Activated gamma-delta T cell treated with Interleukin-2 at 50 U/mL for 16 hours (primary cell): ENCODE results near the gene CCDC61.

Experiments
- DNase-seq: peaks from one replicate; pipeline ENCODE4 v3.0.0-alpha.2; 2020

Gene CCDC61

DNA sequence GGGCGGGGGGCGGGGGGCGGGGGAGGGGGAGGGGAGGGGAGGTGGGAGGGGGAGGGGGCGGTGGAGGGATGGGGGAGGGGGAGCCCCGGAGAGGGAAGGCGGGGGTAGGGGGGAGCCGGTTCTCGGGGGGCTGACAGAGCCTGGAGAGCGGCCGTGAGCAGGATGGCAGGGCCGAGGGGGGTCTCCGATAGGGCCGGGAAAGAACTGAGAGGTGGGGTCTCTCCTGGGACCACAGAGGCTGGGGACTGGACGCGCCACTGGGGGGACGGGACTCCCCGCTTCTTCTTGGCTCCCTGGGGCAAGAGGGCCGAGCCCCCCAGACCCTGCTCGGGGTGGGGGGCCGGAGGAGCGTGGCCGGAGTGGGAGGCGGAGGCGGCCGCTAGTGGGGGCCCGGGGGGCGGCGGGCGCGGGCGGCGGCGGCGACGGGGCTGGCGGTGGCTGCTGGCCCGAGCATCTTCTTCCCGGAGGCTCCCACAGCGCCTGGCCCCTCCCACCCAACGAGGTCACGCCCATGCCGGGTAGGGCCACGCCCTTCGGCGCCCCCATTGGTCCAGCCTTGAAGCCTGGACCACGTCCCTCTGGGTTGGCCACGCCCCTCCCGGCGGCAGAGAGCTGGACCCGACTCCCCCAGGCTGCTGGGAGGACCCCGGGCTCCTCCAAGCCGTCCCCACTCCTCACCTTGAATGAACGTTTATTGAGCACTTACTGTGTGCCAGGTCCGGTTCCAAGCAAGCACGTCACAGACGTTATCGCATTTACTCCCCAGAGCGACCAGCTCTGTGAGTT, 21.5 kb upstream of the CCDC61 start, which contains the start of gene NOVA2:
TSS of gene NOVA2 (minus strand) at position 313 of the 786 bp plus-strand sequence. CDS start 514 bp downstream, outside the sequence.
- DNase-seq: no peak

DNA sequence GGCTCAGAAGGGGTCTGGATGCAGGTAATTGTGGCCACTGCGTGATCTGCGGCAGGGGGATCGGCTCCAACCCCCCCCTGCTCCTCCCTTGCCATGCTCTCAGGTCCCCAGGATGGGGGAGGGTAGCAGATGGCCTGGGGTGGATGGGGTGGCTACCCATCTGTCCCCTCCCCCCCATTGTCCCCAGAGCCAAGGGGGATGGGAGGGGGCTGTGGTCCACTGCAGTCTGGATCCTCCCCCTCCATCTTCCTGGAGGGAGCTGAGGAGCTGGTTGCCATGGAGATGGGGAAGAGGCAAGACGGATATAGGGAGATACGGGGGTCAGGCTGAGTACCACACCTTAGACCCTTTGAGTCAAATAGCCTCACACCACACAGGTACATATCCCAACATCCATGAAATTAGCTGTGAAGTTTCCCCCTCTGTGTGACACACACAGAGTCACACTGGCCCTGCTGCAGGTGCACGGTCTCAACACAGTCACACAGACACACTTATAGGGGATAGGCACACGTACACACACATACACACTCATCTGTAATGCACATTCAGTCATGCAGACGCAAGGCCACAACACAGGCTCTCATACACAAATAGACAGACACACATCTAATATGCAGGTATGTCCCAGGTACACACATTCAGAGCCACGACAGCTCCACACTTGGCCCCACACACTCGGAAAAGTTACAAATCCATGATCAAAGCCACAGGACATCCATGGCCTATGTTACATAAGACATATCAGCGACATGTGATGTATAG, 19.8 kb upstream of the CCDC61 start:
- no peak for DNase-seq

DNA sequence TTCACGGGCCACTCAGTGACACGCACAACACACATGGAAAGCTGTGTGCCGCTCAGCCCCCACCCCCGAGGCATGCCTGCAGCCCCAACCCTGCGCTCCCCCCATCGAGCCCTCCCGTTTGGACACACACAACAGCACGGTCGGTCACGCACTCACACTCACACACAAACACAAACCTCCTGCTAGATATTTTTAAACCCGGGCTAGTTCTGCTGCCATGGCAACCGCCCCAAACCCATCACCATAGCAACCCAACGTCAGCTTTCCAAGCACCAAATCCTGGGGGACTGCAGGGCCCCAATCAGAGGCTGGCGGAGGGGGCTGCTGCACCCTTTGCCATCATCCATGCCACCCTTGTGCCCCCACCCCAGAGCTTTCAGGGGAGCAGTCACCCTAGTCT, 19.1 kb upstream of the CCDC61 start:
- DNase-seq: no peak

DNA sequence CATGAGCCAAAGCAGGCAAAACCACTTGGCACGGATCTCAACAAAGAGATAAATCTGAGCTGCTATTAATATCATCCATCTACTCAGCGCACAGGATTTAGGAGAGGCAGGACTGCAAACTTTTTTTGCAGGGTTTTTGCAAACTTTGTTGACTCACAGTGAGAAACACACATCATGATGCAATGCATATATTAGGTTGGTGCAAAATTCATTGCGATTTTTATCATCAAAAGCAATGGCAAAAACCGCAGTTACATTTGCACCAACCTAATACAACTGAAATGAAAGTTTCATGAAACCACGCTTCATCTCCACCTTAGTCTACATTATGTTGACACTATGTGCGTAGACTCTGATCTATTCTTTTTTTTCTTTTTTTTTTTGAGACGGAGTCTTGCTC, 17.1 kb upstream of the CCDC61 start:
- no peak for DNase-seq

DNA sequence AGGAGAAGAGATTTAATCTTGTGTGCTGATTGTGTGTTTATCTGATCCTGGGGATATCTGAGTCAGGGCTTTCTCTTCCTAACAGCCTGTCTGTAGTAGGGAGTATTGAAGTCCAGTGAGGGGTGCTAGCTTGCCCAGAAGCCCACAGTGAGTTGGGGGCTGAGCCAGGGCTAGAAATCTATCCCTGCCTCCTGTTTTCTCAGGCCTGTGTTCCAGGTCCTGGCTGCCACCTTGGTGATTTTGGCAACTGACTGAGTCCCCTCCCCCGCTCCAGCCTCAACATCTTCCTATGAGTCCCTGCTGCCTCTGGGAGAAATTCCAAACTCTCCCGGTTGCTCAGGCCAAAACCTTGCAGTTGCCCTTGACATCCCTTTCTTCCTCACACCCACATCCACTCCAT, 13.9 kb upstream of the CCDC61 start:
- DNase-seq: no peak

DNA sequence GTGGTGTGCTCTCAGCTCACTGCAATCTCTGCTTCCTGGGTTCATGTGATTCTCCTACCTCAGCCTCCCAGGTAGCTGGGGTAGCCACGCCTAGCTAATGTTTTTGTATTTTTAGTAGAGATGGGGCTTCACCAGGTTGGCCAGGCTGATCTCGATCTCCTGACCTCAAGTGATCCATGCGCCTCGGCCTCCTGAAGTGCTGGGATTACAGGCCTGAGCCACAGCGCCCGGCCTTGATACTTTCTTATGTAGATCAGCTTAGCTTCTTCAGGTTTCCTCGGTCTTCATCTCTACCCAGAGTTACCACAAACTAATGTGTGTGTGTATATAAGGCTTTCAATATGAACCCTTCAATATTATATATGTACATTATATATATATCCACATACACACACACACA, 9.9 kb upstream of the CCDC61 start:
- no peak for DNase-seq

DNA sequence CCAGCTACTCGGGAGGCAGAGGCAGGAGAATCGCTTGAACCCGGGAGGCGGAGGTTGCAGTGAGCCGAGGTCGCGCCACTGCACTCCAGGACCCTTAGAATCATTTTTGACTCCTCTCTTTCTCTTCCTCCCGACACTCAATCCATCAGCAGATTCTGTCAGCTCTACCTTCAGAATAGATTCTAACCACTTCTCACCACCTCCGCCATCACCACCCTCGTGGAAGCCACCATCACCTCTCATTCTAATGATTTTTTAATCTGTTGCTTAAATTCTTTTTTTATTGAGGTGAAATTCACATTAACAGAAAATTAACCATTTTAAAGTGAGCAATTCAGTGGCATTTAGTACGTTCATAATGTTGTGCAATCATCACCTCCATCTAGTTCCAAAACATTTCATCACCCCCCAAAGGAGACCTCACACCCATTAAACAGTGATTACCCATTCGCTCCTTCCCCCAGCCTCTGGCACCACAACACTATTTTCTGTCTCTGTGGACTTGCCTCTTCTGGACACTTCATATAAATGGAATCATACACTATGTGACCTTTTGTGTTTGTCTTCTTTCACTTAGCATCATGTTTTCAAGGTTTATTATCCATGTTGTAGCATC, 5.0 kb upstream of the CCDC61 start:
- no peak for DNase-seq

DNA sequence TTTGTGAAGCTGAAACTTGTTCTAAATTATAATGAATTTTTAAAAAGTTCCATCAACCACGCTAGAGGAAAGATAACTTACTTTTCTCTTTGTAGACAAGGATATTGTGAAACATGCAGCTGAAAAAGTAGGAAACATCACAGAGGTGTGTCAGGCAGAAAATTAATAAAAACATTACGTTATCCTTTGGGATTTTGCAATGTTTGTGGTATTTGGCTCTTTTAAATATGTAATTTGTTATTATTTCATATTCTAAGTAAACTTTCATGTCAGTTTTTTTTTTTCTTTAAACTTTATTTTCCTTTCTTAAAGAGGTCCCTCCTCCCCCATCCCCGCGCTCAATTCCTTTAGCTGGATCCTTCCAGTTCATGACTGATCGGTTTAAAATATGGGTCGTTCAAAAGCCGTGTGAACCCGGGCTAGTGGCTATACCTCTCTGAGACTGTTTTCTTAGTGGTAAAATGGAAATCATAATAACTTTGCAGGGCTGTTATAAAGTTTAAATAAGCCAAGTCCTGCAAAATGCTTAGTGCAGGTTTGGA, 740 bp upstream of the CCDC61 start:
- DNase-seq: no peak

DNA sequence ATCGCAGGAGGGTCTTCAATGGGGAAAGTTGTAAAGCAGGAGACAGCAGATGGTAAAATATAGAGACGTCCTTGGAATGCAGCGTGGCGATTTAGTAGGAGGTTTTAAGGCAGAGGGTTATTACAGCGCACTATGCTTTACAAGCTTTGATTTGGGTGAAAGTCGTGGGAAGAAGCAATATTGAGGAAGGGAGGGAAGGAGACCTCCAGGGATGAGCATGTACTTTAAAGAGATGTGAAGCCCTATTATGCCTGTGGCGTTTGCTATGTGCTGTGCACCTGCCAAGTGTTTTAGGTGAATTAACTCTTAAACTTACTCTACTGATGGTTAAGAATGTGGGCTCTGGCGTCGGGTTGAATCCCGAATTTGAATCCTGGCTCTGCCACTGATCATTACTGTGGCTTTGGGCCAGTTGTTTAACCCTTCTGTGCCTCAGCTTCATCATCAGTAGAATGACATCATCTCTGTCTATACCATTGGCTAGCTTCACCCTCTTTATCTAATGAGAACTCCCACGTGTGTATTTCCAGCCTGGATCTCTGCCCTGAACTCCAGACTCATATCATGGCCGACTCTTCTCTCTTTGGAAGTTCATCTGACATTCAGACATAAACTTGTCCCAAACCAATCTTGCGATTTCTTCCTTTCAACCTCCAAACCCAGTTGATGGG, 583 bp downstream of the CCDC61 start:
- DNase-seq: no peak

DNA sequence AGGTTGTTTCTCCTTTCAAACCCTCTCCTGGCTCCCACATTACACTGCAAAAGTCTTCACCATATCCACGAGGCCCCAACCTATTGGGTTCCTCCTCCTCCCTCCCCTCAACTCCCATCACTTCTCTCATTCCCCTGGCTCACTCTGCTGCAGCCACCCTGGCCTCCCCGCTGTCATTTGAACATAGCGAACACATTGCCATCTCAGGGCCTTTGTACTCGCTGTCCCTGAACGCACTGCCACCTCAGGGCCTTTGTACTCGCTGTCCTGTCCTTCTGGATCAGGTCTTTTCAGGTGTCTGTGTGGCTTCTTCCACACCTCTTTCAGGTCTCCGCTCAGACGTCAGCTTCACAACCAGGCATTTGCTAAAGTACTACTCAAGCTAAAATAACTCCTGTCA, 1.7 kb downstream of the CCDC61 start:
- no peak for DNase-seq

DNA sequence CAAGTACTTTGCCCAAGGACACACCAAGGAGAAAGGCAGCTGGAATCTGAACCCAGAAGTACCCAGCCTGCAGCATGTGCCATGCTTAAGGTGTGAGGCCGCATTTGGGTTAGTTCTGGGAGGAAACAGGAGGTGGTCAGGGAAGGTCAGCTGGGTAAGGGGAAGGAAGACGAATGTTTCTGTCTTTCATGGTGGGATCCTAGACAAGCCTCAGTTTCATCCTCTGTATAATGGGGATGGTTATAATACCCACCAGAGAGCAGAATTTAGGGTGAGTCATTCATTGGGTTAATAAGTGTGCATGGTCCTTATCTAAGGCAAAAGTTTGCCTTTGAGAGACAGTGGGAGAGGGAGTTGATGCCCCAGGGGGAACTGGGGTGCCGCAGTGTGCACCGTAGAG, 3.6 kb downstream of the CCDC61 start:
- no peak for DNase-seq

DNA sequence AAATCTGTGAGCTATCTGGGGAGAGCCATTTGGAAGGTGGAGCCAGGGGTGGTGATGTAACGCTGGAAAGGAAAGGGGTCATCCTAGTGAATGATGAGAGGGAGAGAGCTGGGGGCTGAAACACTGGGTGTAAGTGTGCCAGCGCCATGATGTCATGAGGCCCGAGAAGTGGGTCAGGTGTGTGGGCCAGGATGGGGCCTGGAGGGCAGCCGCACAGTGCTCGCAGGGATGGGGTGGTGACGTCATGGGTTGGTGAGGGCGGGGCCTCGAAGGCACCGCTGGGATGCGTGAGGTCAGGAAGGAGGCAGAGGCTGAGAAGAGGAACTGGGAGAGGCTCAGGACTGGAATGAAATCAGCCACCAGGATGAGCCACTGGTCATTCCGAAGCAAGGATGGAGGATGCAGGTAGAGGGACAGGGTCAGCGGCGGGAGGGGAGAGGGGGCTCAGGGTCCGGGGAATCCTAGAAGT, 4.4 kb downstream of the CCDC61 start:
- no peak for DNase-seq

DNA sequence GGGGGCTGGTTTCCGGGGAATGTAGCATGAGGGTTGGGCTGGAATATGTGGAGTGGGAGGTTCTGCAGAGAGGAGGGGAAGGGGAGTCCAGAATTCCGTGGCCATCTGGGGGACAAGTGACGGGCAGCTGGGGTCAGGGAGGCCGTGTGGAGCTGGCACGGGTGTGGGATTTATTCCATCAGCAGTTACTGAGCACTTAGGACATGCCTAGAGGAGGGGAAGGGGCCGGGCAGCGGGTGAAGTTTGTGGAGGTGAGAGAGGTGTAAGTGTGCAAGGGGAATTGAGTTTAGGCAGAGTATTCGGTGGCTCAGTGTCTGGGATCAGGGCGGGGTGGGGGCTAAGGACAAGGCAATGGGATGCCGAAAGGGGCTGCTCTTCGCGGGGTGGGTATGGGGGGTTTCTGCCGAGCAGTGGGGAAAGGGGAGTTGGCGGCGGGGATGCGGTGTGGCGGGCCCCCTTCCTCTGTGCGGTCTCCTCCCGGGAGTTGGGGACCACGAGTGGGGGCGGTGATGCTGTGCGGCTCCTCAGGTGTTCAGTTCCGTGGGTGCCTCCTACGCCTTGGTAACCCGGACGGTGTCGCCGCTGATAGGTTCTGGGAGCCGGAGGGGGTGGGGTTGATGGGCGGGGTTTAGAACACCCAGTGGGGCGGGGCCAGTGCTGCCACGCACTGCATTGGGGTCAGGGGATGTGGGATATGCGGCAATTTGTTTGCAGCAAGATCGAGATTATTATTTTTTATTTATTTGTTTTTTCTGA, 5.4 kb downstream of the CCDC61 start:
- peak; percentile 67 for DNase-seq

DNA sequence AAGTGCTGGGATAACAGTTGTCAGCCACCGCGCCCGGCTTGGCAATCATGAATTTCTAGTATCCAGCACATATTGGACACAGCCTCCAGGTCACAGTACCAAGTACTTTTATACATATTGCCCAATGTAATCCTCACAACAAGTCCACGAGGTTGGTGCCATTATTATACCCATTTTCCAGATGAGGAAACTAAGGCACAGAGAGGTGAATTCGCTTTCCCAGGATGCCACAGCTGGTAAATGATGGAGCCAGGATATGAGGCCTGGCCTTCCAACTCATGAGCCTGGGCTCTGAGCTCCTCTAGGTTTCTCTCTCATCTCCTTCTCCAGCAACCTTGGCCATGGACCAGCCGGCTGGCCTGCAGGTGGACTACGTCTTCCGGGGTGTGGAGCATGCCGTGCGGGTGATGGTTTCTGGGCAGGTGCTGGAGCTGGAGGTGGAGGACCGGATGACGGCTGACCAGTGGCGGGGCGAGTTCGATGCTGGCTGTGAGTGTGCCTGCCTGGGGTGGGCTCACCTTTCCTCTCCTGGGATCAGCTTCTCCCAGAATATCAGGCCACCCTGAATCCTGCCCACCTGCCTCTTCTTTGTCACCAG, 7.5 kb downstream of the CCDC61 start:
- DNase-seq: no peak

DNA sequence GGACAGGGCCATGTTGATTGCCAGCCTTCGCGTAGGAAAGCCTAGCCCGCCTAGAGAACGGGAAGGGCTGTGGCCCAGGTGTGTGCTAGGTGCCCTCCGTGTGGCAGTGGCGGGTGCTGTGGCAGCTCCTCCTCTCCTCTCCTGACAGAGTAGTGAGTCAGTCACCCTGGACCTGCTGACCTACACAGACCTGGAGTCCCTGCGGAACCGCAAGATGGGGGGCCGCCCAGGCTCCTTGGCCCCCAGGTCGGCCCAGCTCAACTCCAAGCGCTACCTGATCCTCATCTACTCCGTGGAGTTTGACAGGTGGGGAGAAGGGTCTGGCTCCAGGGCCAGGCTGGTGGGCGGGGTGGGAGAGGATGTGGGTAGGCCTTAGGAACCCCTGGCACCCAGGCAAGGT, 11.1 kb downstream of the CCDC61 start:
- DNase-seq: no peak

DNA sequence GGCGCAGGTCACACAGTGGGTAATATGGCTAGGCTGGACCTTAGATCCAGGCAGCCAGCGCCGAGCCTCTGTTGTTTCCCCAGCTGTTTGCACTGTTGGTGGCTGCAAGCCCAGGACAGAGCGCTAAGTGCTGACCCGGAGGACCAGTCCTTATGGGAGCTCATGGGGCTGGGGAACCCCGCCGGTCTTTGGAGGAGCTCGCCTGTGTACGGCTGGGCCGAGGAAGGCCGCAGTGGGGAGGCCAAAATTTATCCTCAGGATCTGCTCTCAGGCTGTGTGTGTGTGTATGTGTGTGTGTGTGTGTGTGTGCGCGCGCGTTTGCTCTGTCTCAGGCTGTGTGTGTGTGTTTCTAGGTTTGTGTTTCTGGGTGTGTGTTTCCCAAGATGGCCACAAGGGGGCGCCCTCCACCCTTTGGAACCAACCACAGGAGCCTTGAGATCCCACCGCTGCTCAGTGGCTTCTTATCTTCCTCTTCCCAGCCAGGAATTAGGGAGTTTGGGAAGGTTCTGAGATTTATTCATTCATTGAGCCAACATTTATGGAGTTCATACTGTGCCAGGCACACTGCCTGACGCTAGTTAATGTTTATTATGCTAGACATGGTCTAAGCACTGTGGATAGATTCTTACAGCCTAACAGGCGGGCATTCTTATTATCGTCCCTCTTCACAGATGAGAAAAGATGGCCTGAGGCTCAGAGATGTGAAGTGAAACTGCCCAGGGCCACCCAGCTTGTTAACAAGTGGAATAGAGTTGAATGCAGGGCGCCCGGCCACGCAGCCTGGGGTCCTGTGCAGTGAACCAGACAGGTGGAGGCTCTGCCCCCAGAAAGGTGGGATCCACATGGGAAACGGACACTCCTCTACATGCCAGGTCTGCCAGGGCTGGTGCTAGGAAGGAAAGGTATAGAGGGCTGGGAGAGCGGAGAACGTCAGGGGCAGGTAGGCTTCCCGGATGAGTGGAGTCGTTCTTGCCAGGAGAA, 14.6 kb downstream of the CCDC61 start:
- DNase-seq: peak; percentile 67

DNA sequence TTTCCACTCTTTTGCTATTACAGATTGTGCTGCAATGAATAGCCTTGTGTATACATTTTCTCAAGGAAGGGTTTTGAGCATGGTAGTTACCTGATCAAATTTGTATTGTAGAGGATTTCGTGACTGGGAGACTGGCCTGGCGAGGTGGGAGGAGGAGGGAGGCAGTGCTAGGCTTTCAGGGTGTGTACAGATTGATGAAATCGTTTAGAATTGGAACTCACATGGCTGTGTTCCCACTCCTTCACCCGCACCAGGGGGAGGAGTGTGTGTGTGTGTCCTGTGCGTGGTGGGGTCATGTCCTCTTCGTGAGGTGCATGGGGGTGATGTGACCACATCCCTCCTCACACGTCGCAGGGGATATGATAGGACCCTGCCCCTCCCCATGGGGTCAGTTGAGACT, 19.3 kb downstream of the CCDC61 start:
- no peak for DNase-seq

DNA sequence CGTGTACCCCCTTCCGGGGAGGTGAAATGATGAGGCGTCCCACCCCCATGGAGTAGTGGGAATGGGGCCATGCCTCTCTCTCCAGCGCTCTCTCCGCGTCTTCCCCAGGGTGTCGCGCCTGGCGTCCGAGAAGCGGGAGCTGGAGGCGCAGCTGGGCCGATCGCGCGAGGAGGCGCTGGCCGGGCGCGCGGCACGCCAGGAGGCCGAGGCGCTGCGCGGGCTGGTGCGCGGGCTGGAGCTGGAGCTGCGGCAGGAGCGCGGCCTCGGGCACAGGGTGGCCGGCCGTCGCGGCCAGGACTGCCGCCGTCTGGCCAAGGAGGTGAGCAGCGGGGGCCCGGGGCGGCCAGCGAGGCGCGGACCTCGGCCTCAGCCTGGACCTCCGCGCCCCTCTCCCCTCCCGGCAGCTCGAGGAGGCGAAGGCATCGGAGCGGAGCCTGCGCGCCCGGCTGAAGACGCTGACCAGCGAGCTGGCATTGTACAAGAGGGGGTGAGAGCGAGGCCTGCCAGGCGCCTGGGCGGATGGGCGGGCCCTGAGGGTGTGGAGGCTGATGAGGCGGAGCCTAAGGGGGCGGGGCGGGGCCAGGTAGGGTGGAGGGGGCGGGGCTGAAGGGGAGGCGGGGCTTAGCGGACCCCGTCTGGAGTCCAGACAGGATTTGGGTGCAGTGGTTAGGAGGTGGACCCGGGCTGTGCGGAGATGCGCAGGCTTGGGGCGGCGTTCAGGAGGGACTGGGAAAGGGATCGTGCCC, 19.8 kb downstream of the CCDC61 start:
- DNase-seq: peak; percentile 64

DNA sequence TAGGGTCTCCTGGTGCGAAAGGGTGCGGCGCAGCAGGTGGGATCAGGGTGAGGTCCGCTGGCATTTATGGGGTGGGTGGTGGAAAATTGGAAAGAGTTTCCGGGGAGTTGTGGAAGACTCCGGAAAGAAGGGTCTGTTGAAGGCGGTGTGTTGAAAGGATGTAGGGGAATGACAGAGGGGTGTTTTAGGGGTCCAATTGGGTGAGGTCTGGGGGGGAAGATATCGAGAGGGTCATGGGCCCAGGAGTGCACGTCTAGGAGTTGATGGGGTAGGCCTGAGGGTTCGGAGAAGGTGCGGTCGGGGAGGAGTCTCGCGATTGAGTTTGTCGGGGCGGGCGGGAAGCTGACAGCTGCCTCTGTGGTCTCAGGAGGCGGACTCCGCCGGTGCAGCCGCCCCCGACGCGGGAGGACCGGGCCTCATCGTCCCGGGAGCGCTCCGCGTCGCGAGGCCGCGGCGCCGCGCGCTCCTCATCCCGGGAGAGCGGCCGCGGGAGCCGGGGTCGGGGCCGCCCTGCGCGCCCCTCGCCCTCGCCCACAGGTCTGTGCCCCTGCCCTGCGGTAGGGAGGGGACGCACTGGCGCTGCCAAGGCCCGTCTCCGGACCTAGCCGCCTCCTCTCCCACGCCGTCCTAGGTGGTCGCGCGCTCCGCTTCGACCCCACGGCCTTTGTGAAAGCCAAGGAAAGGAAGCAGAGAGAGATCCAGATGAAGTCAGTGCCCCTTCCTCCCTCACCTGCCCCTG, 20.6 kb downstream of the CCDC61 start:
- peak; percentile 36 for DNase-seq
